ENCODE data around the gene OR6J1.
"Not testable (repeated sequence)": the region's sequence is repeated elsewhere in the genome, so short reads cannot be mapped to it uniquely, and the experiment has no call there.

The OR6J1 gene

DNA sequence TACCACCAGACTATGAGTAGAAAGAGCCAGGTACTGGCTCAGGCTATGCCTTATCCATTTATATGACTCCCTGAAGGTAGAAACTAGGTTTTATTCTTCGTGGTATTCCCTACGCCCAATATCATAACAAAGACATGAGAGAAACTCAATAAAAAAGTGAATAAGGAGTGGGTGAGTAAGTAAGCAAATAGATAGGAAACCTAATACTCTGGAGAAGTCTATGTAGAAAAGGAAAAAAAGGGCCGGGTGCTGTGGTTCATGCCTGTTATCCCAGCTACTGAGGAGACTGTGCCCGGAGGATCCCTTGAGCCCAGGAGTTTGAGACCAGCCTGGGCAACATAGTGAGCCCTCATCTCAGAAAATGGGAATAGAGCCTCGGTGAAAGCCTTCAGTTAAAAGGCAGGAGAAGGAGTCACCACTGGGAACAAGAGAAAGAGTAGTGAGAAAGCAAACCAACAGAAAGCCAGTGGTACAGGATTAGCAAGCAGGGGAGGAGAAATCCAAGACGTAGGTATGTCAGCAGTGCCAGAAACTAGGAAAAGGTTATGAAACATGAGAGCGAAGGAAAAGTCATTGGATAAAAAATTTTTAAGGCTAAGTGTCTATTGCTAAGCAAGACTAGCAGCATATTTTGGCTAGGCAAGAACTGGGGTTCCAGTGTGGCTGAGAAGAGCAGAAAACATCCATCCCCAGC lies 6.0 kb upstream of the OR6J1 start:
- no peak for DNase-seq

DNA sequence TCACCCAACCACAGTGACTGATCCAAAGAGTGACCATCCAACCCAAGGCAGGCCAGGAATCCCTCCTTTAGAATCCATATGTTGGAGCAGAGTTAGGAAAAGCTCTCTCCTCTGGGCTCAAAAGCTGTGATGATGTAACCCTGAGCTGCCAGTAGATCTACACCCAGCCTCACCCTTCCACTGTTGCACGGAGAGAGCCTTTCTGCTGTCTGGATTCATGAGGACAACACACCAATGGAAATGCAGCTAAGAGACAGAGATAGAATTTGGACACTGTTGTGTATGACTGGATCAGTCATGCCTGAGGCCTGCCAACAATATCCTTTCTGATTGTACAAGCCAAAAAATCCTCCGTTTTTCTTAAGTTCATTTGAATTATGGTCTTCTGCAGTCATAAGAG lies 4.4 kb upstream of the OR6J1 start:
- DNase-seq = no peak

DNA sequence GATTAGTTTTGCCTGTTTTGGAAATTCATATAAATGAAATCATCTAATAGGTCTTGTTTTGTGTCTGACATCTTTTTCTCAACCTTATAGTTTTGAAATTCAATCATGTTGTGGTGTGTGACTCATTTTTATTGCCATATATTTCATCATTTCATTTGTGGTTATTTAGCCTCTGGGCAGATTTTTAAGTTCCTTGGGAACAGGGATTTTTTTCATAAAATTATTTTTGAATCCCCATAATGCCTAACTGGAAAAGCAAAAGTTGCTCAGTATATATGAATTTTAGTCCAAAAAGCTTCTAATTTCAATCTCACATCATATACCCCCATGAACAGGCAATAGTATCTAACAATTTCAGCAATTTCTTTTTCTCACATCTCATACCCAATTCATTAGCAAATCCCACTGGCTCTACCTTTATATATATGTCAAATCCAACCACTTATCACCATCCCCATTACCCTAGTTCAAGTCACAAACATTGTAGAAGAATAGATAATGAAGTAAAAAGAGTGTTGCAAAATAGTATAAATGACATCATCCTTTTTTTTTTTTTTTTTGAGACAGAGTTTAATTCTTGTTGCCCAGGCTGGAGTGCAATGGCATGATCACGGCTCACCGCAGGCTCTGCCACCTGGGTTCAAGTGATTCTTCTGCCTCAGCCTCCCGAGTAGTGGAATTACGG lies 2.6 kb upstream of the OR6J1 start:
- no peak for DNase-seq

GRCh38 chr14:22641846-22642245 lies 2.3 kb downstream of the OR6J1 start:
- no peak for DNase-seq

DNA sequence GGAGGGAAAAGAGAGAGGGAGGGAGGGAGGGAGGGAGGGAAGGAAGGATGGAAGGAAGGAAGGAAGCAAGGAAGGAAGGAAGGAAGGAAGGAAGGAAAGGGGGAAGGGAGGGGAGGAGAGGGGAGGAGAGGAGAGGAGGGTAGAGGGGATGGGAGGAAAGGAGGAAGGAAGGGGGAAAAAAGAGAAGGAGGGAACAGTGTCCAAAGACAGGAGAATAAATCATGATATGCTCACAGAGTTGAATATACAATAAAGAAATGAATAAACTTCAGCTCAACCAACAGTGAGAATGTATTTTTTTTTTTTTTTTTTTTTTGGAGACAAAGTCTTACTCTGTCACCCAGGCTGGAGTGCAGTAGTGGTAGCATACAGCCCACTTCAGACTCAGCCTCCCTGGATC lies 4.0 kb downstream of the OR6J1 start:
- DNase-seq = no peak

DNA sequence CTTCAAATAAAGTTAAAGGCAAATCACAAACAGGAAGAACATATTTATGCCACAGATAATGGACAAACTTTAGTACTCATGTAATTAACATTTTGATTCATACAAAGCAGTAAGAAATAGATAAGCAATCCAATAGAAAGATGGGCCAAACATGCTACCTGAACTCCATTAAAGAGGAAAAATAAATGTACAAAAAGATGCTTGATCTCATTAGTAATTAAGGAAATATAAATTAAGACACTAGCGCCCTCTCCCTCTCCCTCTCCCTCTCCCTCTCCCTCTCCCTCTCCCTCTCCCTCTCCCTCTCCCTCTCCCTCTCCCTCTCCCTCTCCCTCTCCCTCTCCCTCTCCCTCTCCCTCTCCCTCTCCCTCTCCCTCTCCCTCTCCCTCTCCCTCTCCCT lies 8.2 kb downstream of the OR6J1 start:
- not testable (repeated sequence) for DNase-seq

DNA sequence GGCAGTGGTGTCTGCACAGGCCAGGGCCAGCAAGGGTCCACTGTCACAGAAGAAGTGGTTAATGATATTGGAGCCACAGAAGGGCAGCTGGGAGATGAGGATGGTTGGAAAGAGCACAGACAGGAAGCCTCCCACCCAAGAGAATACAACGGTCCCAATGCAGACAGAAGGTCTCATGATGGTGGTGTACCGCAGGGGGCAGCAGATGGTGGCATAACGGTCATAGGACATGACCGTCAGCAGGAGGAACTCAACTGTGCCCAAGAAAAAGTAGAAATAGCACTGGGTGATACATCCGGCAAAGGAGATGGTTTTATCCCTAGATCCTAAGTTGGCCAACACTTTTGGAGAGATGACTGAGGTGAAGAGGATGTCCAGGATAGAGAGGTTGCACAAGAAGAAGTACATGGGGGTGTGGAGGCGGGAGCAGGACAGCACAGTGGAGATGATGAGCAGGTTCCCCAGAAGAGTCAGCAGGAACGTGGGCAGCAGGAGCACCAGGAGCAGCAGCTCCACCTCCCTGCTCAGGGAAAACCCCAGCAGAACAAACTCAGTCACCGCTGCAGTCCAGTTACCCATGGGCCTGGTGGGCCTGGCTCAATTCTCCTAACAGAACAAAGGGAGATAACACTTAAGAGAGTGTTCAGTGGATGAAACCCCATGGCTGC lies 9.8 kb downstream of the OR6J1 start:
- no peak for DNase-seq

GRCh38 chr14:22630486-22630885 lies 13.7 kb downstream of the OR6J1 start:
- no peak for DNase-seq

DNA sequence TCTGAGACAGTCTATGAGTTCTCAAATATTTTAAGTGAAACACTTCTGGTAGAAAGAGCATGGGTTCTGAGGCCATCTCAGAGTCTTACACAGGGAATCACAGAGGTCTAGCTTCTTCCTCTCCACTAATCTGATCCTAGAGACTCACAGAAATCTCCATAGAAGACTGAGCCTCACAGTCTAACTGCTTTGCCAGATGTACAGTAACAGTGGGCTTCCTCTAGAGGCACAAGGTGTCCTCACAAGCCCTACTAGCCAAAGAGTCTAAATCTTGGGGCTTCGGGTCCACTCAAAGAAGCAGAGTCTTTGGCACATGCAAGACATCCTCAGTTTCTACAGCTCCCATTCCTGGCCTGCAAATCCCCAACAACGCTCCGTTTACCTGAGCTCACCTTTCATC lies 14.1 kb downstream of the OR6J1 start:
- DNase-seq = no peak

GRCh38 chr14:22629361-22629760 lies 14.8 kb downstream of the OR6J1 start:
- no peak for DNase-seq

DNA sequence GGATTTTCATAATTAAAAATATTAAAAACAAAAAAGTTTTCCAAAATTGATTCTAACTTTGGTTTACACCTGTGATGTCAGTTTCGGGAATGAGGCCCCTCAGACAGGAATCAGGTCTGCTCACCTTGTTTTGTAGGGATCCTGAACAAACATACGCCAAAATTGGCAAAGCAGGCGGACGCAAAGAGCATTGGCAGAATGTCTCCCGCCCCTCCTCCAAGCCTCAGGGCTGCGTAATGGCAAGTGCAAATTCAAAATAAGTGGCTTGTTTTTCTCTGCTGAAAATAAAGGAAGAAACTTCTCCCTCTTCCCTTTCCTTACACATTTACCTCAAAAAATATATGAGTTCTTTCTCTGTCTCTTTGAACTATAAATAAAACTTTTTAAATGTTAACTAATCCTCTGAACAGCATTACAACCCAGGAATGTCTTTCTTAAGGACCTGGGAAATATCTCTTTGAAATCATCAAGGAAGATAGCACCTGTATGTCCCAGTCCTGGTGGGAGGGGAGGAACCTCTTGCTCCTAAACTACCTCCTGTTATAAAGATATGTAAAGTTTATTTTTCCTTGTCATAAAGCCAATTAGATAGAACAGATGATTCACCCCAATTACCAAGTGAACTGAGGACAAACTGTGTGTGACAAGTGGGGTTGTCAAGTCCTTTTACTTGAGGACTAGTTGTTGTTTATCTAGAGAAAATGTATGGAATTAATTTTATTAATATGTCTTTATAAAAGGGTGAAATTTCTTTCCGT lies 16.5 kb downstream of the OR6J1 start:
- DNase-seq = no peak

DNA sequence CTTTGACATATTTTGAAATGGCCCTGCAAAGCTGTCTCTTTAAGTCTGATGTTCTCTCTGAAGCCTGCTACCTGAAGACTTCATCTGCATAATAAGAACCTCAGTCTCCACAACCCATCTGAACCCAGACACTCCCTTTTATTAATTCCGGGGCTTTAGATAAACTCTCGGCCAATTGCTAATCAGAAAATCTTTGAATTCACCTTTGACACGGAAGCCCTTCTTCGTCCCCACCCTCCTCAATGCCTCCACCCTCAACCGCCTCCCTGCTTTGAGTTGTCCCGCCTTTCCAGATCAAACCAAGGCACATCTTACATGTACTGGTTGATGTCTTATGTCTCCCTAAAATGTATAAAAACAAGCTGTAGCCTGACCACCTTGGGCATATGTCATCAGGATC lies 17.6 kb downstream of the OR6J1 start:
- no peak for DNase-seq

- no peak for DNase-seq
Observed at GRCh38 chr14:22623047-22623446, 21.1 kb downstream of the OR6J1 start.

DNA sequence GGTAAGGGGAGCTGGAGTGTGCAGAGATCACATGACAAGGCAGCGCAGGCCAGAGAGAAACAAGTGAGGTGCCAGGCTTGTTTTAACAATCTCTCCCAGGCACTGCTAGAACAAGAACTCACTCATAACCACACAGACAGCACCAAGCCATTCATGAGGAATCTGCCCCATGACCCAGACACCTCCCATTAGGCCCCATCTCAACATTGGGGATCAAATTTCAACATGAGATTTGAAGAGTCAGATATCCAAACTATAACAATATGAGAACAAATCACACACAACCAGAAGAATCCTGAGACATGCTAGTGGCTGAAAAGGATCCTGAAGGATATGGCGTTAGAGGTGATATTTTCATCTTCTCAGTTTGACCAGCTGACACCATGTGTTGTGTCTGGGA lies 21.9 kb downstream of the OR6J1 start:
- DNase-seq = no peak

- not testable (repeated sequence) for DNase-seq
Observed at GRCh38 chr14:22615765-22616164, 28.4 kb downstream of the OR6J1 start.

DNA sequence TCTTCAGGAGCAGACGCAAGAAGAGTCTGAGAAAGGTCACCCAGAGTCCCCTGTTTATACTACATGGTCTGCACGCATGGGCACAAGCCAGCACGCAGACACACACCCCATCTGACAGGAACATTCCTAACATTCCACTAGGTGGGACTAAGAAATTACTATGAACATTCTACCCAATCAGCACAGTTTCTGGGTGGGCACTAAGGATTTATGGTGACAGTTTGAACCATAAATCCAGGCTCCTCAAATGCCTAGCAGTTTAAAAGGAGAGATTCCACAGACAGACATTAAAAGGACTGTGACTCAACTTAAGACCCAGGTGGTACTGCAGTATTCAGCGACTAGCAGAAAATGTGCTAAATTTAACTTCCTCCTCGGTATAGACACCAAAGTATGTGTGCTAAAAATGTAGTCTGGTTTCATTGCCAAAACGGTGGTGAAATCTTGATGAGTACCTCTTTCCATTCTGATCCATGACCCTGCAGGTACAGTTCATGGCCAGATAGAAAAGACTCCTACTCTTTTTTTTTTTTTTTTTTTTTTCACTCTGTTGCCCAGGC lies 29.8 kb downstream of the OR6J1 start:
- DNase-seq = no peak

DNA sequence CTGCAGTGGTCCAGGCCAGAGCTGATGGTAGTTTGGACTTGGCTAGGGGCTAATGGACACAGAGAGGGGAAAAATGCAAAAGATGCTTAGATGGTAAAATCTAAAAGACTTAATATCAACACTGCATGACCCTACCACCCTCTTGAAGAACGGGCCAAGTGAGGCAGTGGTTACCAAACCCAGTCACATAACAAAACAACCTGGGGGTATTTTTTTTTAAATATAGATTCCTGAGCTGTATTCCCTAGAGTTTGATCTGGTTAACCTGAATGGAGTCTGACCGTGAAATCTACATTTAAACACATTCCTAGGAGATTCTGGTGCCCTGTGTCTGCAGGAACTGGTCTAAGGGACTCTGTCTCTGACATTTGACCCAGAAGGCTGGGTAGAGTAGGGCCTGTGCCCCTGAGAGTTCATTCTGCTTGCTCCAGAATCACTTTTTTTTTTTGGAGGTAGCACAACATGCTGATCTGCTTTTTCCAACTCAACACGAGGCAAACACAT lies 30.4 kb downstream of the OR6J1 start:
- DNase-seq = no peak

GRCh38 chr14:22613106-22613695 lies 31.0 kb downstream of the OR6J1 start:
- DNase-seq = no peak

GRCh38 chr14:22610931-22611330 lies 33.2 kb downstream of the OR6J1 start:
- DNase-seq = no peak

GRCh38 chr14:22607291-22607690 lies 36.9 kb downstream of the OR6J1 start:
- no peak for DNase-seq

DNA sequence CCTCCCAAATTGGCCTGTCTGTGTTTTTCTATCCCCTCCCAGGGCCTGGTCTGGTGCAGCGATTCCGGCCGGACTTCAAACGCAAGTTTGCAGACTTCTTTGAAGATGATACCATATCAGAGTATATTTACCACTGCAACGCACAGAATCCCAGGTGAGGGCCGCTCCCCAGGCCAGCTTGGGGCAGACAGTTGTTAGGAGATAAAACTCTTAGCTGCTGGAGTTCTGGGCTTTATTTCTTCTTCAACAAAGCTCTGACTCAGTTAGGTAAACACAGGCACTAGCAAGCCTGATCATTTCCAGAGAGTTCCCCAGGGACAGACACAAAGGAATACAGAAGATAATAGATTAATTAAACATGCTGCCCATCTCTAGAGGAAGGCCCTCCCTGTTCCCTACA lies 37.8 kb downstream of the OR6J1 start:
- no peak for DNase-seq

DNA sequence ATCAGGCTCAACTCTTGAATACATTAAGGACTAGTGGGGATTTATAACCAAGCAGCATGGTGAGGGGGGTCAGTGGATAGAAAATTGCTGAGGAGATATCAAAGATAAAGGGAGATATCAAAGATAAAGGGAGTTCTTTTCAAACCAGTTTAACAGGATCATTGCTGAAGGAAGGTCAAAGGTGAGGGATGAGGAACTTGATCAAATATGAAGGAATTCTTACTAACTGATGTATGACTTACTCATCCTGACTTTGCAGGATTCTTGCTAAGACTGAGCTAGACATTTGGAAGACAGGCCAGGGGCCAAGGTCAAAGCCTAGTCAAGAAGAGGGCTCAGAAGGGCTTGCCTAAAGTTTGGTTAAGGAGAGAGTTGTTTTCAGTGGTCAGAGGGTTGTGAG lies 41.3 kb downstream of the OR6J1 start:
- no peak for DNase-seq

DNA sequence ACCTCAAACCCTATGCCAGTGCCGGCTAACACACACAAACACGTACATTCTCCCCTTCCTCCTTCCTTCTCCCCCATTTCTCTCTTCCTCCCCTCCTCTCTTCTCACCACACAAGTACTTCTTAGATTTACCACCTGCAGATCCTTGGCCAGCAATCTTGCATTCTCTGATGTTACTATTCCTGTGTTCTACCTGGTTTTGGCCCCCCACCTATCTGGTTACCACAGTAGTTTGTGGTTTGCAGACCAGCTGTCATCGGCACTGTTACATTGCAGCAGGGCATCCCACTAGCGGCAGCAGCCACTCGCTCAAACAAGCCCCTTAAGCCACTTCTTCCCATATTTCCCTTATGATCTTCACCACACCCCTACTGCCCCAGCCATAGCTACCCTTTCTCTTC lies 42.2 kb downstream of the OR6J1 start:
- DNase-seq = no peak
